ENCODE results near the gene OR5D16.

The OR5D16 gene

DNA sequence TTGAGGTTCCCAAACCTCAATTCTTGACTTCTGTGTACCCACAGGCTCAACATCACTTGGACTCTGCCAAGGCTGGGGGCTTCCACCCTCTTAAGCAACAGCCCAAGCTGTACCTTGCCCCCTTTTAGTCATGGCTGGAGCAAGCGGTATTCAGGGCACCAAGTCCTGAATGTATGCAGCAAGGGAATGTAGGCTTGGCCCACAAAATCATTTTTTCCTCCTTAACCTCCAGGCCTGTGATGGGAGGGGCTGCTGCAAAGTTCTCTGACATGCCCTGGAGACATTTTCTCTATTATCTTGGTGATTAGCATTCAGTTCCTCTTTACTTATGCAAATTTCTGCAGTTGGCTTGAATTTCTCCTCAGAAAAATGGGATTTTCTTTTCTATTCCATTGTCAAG, 32.3 kb upstream of the OR5D16 start:
- Histone ChIP-seq H3K4me3 (ENCODE audit: low read length in 2 of 2) (no peak overlapping the region), H3K27ac (replicated peaks; ENCODE audit: low read length) (no peak overlapping the region), H2BK15ac (ENCODE audit: low read length) (no peak overlapping the region), H3K4me2 (ENCODE audit: insufficient read depth, low read length, poor library complexity, severe bottlenecking) (no peak overlapping the region), H3K9me3 (replicated peaks in 1 of 2; ENCODE audit: control insufficient read depth in 2 of 2, insufficient read depth in 1 of 2, low read depth in 1 of 2, low read length in 2 of 2) (peaks cover 0 to 11% of the 10 kb centered on the region in 2 donors), H3K36me3 (replicated peaks in 1 of 2; ENCODE audit: control insufficient read depth in 2 of 2, insufficient read depth in 2 of 2, low read length in 2 of 2) (no peaks in the 10 kb centered on the region), H2AFZ (ENCODE audit: low read length) (no peak overlapping the region), H3K9ac (ENCODE audit: low read depth, low read length, poor library complexity) (no peak overlapping the region), H2BK5ac (ENCODE audit: low read length) (no peak overlapping the region), H4K8ac (ENCODE audit: low read depth, low read length) (no peak overlapping the region), H3K23ac (ENCODE audit: low read depth, low read length, poor library complexity) (no peak overlapping the region), H3K4ac (ENCODE audit: low read length) (no peak overlapping the region), H3K27me3 (ENCODE audit: control insufficient read depth in 3 of 3, insufficient read depth in 3 of 3, low read depth in 1 of 3, low read length in 3 of 3) (no peaks in the 10 kb centered on the region), H4K91ac (ENCODE audit: low read depth, low read length, poor library complexity) (no peak overlapping the region), H3K4me1 (ENCODE audit: control insufficient read depth in 2 of 2, insufficient read depth in 1 of 2, low read depth in 1 of 2, low read length in 2 of 2) (no peaks in the 10 kb centered on the region), H3K18ac (ENCODE audit: low read length) (no peak overlapping the region), H3K79me1 (ENCODE audit: low read depth, low read length) (no peaks in the 10 kb centered on the region), H2AK5ac (ENCODE audit: low read depth, low read length) (no peak overlapping the region), H3K14ac (ENCODE audit: low read length) (no peak overlapping the region), H2BK120ac (ENCODE audit: low read depth, low read length) (no peak overlapping the region), H2BK12ac (ENCODE audit: low read length) (no peak overlapping the region)
- DNase-seq (ENCODE audit: low spot score), result no peak
- no CpG with 5 or more reads among the region's 1 CpG for WGBS, 2 donors (ENCODE audit: extremely low coverage in 2 of 2, insufficient read length in 2 of 2, insufficient replicate concordance in 1 of 2)

DNA sequence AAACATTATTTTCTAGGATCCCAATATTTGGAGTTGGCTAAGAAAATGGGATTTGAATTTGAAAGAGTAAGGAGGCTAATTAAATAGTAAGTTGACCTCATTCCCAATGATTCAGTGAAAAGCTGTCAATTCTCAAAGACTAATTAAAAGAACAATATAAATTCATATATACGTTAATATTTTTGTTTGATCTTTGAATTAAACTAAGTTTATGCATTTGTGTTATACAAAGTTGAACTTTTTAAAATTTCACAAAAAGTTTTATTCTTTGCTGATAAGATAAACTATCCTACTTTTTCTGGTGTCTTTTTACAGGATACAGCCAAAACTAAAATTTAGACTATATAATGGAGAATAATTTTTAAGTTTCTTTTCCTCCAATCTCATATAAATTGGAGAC, 27.5 kb upstream of the OR5D16 start, which contains the start of gene OR5L1:
OR5L1 (plus strand) TSS at position 301 of the 400 bp plus-strand sequence. CDS start 100 bp downstream, outside the sequence.
- no peak within 1 kb of the TSS for H3K4me2 ChIP-seq (ENCODE audit: insufficient read depth, low read length, poor library complexity, severe bottlenecking)
- no peak within 1 kb of the TSS for H2BK15ac ChIP-seq (ENCODE audit: low read length)
- H3K27me3 ChIP-seq (ENCODE audit: control insufficient read depth in 3 of 3, insufficient read depth in 3 of 3, low read depth in 1 of 3, low read length in 3 of 3), result no peaks in the 10 kb centered on the region
- no peak within 1 kb of the TSS for H4K91ac ChIP-seq (ENCODE audit: low read depth, low read length, poor library complexity)
- no peak within 1 kb of the TSS for H3K18ac ChIP-seq (ENCODE audit: low read length)
- no peak within 1 kb of the TSS for H3K4me3 ChIP-seq (ENCODE audit: low read length in 2 of 2)
- no peak within 1 kb of the TSS for H3K4ac ChIP-seq (ENCODE audit: low read length)
- DNase-seq (ENCODE audit: low spot score), result no peak
- no peak within 1 kb of the TSS for H2AK5ac ChIP-seq (ENCODE audit: low read depth, low read length)
- no peak within 1 kb of the TSS for H2BK5ac ChIP-seq (ENCODE audit: low read length)
- H4K8ac ChIP-seq (ENCODE audit: low read depth, low read length), result no peak within 1 kb of the TSS
- no peaks in the 10 kb centered on the region for H3K36me3 ChIP-seq (replicated peaks in 1 of 2; ENCODE audit: control insufficient read depth in 2 of 2, insufficient read depth in 2 of 2, low read length in 2 of 2)
- no CpG with 5 or more reads among the region's 1 CpG for WGBS, 2 donors (ENCODE audit: extremely low coverage in 2 of 2, insufficient read length in 2 of 2, insufficient replicate concordance in 1 of 2)
- no peak within 1 kb of the TSS for H3K27ac ChIP-seq (replicated peaks; ENCODE audit: low read length)
- no peaks in the 10 kb centered on the region for H3K79me1 ChIP-seq (ENCODE audit: low read depth, low read length)
- no peak within 1 kb of the TSS for H3K14ac ChIP-seq (ENCODE audit: low read length)
- no peak within 1 kb of the TSS for H2BK120ac ChIP-seq (ENCODE audit: low read depth, low read length)
- no peak within 1 kb of the TSS for H2AFZ ChIP-seq (ENCODE audit: low read length)
- H3K4me1 ChIP-seq (ENCODE audit: control insufficient read depth in 2 of 2, insufficient read depth in 1 of 2, low read depth in 1 of 2, low read length in 2 of 2), result no peaks in the 10 kb centered on the region
- H3K9me3 ChIP-seq (replicated peaks in 1 of 2; ENCODE audit: control insufficient read depth in 2 of 2, insufficient read depth in 1 of 2, low read depth in 1 of 2, low read length in 2 of 2), result peaks cover 0 to 10% of the 10 kb centered on the region in 2 donors
- H2BK12ac ChIP-seq (ENCODE audit: low read length), result no peak within 1 kb of the TSS
- no peak within 1 kb of the TSS for H3K9ac ChIP-seq (ENCODE audit: low read depth, low read length, poor library complexity)
- H3K23ac ChIP-seq (ENCODE audit: low read depth, low read length, poor library complexity), result no peak within 1 kb of the TSS

DNA sequence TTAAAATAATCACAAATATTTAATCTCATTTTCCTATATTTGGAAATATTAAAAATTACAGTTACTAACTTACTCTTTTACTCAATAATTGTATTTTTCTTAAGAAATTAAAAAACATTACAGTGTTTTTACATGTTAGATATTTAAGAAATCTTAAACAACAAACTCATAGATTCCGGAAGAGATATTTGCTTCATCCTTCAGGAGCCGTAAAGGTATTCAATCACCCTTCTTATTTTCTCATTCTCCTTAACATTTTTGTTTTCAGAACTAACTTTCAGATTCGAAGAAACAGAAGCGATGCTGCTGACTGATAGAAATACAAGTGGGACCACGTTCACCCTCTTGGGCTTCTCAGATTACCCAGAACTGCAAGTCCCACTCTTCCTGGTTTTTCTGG, 19.2 kb upstream of the OR5D16 start, which contains the start of gene OR5D18:
OR5D18 (plus strand) TSS at position 301 of the 400 bp plus-strand sequence; CDS start at position 301, 0 bp downstream.
- Histone ChIP-seq H2BK12ac (ENCODE audit: low read length) (no peak within 1 kb of the TSS), H2AK5ac (ENCODE audit: low read depth, low read length) (no peak within 1 kb of the TSS), H3K27me3 (ENCODE audit: control insufficient read depth in 3 of 3, insufficient read depth in 3 of 3, low read depth in 1 of 3, low read length in 3 of 3) (no peaks in the 10 kb centered on the region), H3K4me3 (ENCODE audit: low read length in 2 of 2) (no peak within 1 kb of the TSS), H2BK15ac (ENCODE audit: low read length) (no peak within 1 kb of the TSS), H3K27ac (replicated peaks; ENCODE audit: low read length) (no peak within 1 kb of the TSS), H3K36me3 (replicated peaks in 1 of 2; ENCODE audit: control insufficient read depth in 2 of 2, insufficient read depth in 2 of 2, low read length in 2 of 2) (no peaks in the 10 kb centered on the region), H3K14ac (ENCODE audit: low read length) (no peak within 1 kb of the TSS), H3K18ac (ENCODE audit: low read length) (no peak within 1 kb of the TSS), H2AFZ (ENCODE audit: low read length) (no peak within 1 kb of the TSS), H3K9ac (ENCODE audit: low read depth, low read length, poor library complexity) (no peak within 1 kb of the TSS), H3K4me2 (ENCODE audit: insufficient read depth, low read length, poor library complexity, severe bottlenecking) (no peak within 1 kb of the TSS), H3K9me3 (replicated peaks in 1 of 2; ENCODE audit: control insufficient read depth in 2 of 2, insufficient read depth in 1 of 2, low read depth in 1 of 2, low read length in 2 of 2) (peaks cover 0 to 12% of the 10 kb centered on the region in 2 donors), H4K91ac (ENCODE audit: low read depth, low read length, poor library complexity) (no peak within 1 kb of the TSS), H2BK120ac (ENCODE audit: low read depth, low read length) (no peak within 1 kb of the TSS), H3K79me1 (ENCODE audit: low read depth, low read length) (no peaks in the 10 kb centered on the region), H3K23ac (ENCODE audit: low read depth, low read length, poor library complexity) (no peak within 1 kb of the TSS), H2BK5ac (ENCODE audit: low read length) (no peak within 1 kb of the TSS), H3K4ac (ENCODE audit: low read length) (no peak within 1 kb of the TSS), H4K8ac (ENCODE audit: low read depth, low read length) (no peak within 1 kb of the TSS), H3K4me1 (ENCODE audit: control insufficient read depth in 2 of 2, insufficient read depth in 1 of 2, low read depth in 1 of 2, low read length in 2 of 2) (no peaks in the 10 kb centered on the region)
- WGBS, 2 donors (ENCODE audit: extremely low coverage in 2 of 2, insufficient read length in 2 of 2, insufficient replicate concordance in 1 of 2), result no CpG with 5 or more reads among the region's 5 CpGs
- DNase-seq (ENCODE audit: low spot score), result no peak

DNA sequence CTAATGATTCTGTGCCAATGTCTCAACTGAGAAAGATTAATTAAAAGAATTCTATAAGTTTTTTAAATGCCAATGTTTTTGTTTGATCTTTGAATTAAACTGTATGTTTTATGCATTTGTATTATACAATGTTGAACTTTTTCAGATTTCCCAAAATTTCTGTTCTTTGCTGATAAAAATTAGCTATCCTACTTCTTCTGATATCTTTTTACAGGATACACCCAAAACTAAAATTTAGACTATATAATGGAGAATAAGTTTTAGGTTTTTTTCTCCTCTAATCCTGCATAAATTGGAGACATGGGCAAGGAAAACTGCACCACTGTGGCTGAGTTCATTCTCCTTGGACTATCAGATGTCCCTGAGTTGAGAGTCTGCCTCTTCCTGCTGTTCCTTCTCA, 11.6 kb upstream of the OR5D16 start, which contains the start of gene OR5L2:
OR5L2 (plus strand) TSS at position 301 of the 400 bp plus-strand sequence; CDS start at position 301, 0 bp downstream.
- no peak within 1 kb of the TSS for H3K9ac ChIP-seq (ENCODE audit: low read depth, low read length, poor library complexity)
- H3K4me2 ChIP-seq (ENCODE audit: insufficient read depth, low read length, poor library complexity, severe bottlenecking), result no peak within 1 kb of the TSS
- no peaks in the 10 kb centered on the region for H3K4me1 ChIP-seq (ENCODE audit: control insufficient read depth in 2 of 2, insufficient read depth in 1 of 2, low read depth in 1 of 2, low read length in 2 of 2)
- H3K9me3 ChIP-seq (replicated peaks in 1 of 2; ENCODE audit: control insufficient read depth in 2 of 2, insufficient read depth in 1 of 2, low read depth in 1 of 2, low read length in 2 of 2), result peaks cover 0 to 17% of the 10 kb centered on the region in 2 donors
- H2BK5ac ChIP-seq (ENCODE audit: low read length), result no peak within 1 kb of the TSS
- H3K27me3 ChIP-seq (ENCODE audit: control insufficient read depth in 3 of 3, insufficient read depth in 3 of 3, low read depth in 1 of 3, low read length in 3 of 3), result no peaks in the 10 kb centered on the region
- H2BK120ac ChIP-seq (ENCODE audit: low read depth, low read length), result no peak within 1 kb of the TSS
- H3K79me1 ChIP-seq (ENCODE audit: low read depth, low read length), result no peaks in the 10 kb centered on the region
- H4K8ac ChIP-seq (ENCODE audit: low read depth, low read length), result no peak within 1 kb of the TSS
- H2BK15ac ChIP-seq (ENCODE audit: low read length), result no peak within 1 kb of the TSS
- H4K91ac ChIP-seq (ENCODE audit: low read depth, low read length, poor library complexity), result no peak within 1 kb of the TSS
- DNase-seq (ENCODE audit: low spot score), result no peak
- no peaks in the 10 kb centered on the region for H3K36me3 ChIP-seq (replicated peaks in 1 of 2; ENCODE audit: control insufficient read depth in 2 of 2, insufficient read depth in 2 of 2, low read length in 2 of 2)
- H3K27ac ChIP-seq (replicated peaks; ENCODE audit: low read length), result no peak within 1 kb of the TSS
- H3K18ac ChIP-seq (ENCODE audit: low read length), result no peak within 1 kb of the TSS
- H3K23ac ChIP-seq (ENCODE audit: low read depth, low read length, poor library complexity), result no peak within 1 kb of the TSS
- H2AFZ ChIP-seq (ENCODE audit: low read length), result no peak within 1 kb of the TSS
- H3K4ac ChIP-seq (ENCODE audit: low read length), result no peak within 1 kb of the TSS
- H3K14ac ChIP-seq (ENCODE audit: low read length), result no peak within 1 kb of the TSS
- no peak within 1 kb of the TSS for H2BK12ac ChIP-seq (ENCODE audit: low read length)
- H2AK5ac ChIP-seq (ENCODE audit: low read depth, low read length), result no peak within 1 kb of the TSS
- H3K4me3 ChIP-seq (ENCODE audit: low read length in 2 of 2), result no peak within 1 kb of the TSS
